Myocyte (in vitro differentiated cells): ENCODE results near the gene CCDC187. TPM values are rescaled to one million over a fixed set of nuclear protein-coding genes. Genes with fewer than 3 reads are reported as not detected.
"Not testable (repeated sequence)": the region's sequence is repeated elsewhere in the genome, so short reads cannot be mapped to it uniquely, and the experiment has no call there.

ENCODE experiments used
- DNase-seq: peaks from one replicate; pipeline ENCODE4 v3.0.0-alpha.2; 2012; ENCODE audit warnings: low read depth
- total RNA-seq: library from RNA; depleted of rRNA; stranded (reverse); fragments of >200 nt; gene quantifications from 2 replicates; pipeline ENCODE4 v1.2.3, GENCODE V29; 2014

The CCDC187 gene
- total RNA-seq, 1 donor from 2014 or later = not detected

DNA sequence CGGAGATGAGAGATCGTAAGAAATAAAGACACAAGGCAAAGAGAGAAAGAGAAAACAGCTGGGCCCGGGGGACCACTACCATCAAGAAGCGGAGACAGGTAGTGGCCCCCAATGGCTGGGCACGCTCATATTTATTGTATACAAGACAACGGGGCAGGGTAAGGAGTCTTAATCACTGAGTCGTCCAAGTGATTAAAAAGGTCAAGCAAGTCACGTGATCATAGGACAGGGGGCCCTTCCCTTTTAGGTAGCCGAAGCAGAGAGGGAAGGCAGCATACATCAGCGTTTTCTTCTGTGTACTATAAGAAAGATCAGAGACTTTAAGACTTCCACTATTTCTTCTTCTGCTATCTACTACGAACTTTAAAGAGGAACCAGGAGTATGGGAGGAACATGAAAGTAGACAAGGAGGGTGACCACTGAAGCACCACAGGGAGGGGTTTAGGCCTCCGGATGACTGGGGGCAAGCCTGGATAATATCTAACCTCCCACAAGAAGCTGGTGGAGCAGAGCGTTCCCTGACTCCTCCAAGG lies 33.7 kb downstream of the CCDC187 start:
- DNase-seq = no peak

DNA sequence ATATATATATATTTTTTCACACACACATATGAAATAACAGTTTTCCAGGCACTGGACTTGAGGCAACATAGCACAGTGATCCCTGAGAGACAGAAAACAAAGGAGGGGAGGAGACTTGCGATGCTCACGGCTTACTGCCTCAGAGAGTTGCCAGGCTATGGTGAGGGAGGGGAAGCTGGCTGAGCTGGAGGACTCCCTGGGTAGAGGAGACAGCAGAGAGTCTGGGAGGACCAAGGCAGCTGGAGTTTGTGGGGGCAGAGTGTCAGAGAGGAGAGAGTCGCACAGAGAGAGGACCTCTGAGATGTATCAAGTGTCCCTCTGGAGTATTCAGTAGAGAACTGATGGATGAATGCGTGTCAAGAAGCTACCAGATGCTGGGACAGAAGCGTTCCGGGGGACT lies 35.2 kb downstream of the CCDC187 start:
- DNase-seq = no peak

DNA sequence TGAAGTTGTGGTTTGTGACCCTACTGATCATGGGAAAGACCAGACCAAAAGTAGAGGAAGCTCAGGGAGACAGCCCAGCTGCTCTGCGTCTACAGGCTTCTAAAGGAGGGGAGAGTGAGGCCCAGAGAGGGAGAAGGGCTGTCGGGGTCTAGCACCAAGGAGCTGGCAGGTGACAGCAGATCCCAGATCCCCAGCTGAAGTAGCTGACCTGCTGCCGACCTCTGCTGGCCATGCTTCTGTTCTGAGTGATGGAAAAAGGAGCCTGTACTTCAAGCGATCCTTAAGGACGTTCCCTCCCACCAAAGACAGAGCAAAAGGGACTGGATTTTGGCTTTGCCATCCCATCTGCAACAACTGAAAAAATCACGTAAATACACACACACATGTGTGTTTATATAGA lies 35.6 kb downstream of the CCDC187 start:
- no peak for DNase-seq

DNA sequence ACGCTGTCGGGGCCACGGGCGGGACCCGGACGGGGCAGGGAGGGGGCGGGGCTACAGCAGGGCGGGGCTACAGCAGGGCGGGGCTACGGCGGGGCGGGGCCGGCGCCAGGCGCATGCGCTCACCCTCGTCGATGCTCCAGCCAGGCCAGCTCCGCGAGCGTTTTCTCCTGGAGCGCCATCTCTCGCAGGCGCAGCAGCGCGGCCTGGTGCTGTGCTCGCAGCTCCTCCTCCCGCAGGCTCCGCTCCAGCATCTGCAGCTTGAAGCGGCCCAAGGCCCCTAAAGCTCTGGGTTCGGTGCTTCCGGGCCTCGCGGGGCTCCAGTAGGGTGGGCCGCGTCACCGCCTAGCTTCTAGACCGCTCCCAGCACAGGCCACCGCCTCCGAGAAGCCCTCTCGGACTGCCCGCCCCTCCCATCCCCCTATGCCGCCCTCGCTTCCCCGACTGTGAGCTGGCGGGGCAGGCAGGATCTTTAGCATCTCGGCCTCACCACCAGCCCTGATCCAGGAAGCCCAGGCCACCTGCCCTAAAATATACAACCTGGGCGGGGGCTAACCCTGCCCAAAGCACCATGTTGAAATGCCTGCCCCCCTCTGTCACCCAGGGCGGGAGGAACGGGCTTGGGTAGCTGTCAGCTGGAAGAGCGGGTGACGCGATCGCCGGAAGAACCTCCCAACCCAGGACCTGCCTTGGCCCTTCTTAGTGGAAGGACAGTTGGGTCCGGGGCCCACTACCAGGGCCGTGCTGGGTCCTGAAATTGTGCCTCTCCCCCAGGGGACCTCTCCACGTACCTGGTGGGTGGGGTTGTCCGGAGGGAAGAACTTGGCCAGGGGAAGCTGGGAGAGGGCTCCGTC lies 36.4 kb downstream of the CCDC187 start:
- peak; percentile 41 for DNase-seq

DNA sequence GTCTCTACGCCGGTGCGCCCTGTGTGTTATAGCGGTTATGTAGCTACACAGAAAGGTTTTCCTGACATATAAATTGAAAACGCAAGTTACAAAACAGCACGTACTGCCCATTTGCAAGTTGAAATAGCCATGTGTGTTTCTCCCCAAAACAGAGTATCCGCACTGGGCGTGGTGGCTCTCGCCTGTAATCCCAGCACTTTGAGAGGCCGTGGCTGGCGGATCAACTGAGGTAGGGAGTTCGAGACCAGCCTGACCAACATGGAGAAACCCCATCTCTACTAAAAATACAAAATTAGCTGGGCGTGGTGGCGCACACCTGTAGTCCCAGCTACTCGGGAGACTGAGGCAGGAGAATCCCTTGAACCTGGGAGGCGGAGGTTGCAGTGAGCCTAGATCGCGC lies 37.3 kb downstream of the CCDC187 start:
- not testable (repeated sequence) for DNase-seq

DNA sequence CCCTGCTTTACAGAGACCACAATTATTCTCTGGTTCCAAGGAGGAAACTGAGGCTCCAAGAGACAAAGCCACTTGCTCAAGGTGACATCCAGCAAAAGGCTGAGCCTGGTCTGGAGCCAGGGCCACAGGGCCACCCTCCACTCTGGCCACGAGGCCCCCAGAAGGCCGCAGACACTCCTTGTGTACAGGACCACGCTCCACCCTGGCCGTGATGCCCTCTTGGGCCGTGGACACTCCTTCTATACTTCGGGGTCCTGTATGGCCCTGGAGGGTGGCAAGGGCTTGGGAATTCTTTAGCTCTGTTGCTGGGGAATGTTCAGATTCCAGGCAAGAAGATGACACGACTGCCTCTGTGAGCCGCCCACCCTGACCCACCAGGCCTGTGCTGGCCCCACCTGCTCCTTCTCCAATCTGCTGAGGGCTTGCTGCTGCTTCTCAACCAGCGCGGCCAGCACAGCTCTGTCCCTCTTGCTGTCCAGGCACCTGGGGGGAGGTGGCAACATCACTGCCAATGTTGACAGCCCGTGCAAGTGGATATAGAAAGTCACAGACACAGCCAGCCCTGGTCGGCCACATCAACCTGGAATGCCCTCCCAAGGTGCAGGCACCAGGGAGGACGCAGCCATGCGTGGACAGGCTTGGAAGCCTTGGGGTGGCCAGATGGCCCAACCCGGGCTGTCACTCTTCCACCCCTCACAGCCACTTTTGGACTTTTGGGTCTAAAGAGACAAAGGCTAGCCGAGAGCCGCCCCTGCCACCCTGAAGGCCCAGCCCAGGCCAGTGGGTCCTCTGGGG lies 38.1 kb downstream of the CCDC187 start:
- DNase-seq = no peak

DNA sequence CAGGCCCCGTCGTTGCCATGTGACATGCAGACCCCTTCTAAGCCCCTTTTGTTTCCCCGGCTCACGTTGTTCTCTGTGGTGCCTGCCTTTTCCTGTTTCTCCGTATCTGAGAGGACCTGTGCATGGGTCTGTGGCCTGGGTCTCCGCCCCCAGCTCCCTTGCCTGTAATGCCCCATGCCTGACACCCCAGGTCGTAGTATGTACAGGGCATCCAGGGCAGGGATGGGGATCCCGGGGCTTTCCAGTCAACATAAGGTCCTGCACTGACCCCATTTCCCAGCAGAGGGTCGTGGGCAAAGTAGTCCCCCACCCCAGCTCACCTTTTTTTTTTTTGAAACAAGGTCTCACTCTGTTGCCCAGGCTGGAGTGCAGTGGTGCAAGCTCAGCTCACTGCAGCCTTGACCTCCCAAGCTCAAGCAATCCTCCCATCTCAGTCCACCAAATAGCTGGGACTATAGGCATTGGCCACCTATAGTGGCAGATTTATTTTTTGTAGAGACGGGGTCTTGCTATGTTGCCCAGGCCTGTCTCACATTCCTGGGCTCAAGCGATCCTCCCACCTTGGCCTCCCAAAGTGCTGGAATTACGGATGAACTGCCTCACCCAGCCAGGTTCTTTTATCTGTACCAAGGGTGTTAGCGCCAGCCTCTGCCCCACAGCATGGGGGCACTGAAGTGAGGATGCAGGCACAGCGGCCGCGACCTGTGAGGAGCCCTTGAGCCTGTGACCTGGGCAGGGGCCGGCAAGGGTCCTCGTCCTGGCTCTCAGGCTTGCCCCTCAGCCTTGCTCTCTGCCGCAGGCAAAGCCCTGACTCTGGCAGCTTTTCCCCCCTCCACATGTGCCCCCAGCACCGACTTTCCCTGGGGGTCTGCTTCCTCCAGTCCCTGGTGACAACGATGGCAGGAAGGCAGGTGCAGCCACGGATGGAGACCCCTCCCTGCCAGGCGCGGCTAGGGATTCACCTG lies 39.2 kb downstream of the CCDC187 start:
- no peak for DNase-seq

DNA sequence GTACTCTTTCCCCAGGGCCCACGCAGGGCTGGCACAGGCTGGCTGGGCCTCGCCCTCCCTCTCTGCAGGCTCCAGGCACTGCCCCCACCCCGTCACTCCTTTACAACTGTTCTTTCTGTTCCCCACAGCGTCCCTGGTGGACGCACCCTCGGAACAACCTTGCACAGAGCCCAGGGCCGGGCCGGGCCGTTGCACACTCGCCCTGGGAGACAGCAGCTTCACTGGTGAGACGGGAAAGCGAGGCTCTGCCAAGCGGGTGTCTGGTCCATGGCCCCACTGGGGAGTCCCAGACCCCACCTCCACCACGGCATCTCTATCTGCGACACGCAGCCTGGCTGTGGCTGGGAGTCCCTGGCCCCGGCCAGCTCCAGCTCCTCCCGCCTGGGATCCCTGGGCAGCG lies 39.9 kb downstream of the CCDC187 start:
- no peak for DNase-seq

DNA sequence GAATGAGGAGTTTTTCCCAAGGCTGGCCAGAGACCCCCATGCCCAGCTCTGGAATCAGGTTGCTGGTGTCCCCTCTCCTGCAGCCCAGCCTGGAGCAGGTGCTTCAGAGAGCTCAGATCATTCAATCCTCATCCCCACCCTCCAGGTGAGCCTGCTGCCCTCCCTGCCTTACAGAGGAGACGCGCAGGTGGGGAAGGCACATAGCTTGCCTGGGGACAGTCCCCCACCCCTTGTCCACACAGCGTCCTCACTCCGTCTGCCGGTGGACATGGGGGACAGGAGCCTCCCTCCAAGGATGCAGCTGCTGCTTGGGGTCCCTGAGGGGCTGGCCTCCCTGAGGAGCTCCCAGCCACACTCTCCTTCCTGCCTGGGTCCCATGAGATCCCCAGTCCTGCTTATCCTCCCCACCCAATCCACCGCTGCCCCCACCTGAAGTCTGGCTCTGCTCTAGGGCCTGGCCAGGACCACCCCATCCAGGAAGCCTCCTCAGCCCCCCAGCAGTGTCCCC lies 41.2 kb downstream of the CCDC187 start:
- no peak for DNase-seq

DNA sequence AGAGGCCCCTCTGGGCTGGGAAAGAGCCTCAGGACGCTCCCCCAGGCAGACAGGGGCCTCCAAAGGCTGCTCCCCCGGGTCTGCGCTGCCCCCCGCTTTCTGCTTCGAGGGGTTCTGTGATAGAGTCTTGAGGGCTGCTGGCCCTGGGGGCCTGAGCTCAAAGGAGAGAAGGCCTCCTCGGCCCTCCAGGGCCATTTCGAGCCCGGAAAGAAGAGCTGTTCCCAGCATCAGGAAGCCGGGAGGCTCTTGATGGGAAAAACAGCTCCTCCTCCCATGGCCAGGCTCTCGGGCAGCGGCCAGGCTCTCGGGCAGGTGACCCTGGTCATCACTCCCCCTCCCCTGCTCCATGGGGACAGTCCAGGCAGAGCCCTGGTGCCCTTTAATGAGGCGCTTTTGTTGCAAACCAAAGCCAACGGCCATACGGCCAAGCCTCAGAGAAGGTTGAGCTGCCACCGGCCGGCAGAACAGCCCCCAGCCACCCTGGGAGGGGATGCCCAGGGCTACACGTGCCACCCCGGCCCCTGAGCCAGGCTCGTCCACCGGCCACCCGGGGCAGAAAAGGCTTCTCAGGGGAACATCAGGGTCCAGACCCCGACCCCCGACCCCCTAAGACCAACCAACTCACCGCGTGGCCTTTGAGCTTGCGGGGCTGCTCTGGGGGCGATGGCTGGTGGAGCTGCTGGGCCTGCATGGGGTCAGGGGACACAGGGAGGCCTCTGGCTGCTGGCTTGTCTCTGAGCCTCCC lies 42.0 kb downstream of the CCDC187 start:
- no peak for DNase-seq

DNA sequence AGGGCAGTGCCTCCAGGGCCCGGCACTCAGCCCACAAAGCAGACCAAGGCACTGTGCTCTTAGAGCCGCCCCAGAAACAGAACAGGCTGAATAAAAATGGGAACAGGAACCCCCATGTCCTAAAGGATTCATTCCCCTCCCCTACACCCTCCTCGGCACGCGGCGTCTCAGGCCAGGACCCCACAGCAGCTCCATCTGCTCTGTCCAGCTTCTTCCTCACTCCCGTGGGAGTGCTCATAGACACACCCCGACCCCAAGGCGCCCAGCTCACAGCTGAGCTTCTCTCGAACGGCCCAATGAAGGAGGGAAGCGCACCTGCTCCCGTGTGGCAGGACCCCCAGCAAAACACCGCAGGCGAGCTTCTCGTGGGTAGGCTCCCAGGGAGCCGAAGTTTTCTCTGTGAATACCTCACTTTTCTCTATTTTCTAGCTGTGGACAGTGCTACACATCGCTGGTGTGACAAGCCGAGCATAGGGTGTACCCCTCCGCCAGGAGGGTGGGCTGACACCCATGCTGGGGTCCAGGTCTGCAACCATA lies 42.9 kb downstream of the CCDC187 start:
- no peak for DNase-seq

DNA sequence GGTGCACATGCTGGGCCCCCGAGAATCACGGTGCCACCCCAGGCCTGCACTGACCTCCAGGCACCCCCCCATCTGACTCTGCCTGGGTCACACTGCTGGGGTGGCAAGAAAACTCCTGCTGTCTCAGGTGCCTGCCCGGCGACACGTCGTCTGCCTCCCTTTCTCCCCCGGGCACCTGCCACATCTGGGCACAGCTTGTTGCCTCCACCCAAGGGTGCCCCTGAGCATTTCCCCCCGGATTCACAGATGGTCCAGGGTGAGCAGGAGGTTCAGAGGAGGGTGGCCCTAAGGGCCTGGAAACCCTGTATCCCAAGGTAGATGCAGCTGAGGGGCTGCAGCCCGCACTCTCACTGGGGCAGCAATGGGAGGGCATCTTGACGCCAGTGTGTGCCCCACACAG lies 43.4 kb downstream of the CCDC187 start:
- no peak for DNase-seq

DNA sequence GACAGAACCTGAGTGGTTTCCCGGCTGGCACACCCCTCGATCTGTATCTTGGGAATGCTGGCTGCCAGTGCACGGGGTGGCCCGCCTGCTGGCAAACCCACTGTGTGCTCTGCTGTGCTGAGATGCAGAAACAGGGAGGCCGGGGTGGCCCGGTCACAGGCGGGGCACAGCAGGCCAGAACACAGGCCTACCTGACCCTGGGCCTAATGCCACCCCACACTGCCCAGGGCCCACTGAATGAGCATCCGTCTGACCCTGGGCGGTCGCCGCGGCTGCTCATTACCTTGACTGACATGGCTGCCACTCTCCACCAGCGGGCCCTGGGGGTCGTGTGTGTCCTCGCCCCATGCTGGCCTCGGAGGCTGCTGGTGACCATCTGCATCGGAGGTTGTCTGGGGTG lies 44.1 kb downstream of the CCDC187 start:
- DNase-seq = no peak

DNA sequence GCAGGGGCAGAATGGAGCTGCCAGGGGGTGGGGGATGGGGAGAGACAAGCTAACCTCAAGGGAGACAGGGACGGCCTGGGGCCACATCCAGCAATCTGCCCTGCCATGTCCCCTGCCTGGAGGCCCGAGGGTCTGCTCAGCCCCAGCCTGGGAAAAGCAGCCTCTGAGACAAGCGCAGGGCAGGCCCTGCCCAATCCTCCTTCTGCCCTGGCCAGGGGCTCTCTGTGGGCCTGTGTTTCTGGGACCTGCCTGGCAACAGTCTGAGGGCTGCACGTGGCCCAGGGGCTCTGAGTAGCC lies 44.4 kb downstream of the CCDC187 start:
- no peak for DNase-seq

DNA sequence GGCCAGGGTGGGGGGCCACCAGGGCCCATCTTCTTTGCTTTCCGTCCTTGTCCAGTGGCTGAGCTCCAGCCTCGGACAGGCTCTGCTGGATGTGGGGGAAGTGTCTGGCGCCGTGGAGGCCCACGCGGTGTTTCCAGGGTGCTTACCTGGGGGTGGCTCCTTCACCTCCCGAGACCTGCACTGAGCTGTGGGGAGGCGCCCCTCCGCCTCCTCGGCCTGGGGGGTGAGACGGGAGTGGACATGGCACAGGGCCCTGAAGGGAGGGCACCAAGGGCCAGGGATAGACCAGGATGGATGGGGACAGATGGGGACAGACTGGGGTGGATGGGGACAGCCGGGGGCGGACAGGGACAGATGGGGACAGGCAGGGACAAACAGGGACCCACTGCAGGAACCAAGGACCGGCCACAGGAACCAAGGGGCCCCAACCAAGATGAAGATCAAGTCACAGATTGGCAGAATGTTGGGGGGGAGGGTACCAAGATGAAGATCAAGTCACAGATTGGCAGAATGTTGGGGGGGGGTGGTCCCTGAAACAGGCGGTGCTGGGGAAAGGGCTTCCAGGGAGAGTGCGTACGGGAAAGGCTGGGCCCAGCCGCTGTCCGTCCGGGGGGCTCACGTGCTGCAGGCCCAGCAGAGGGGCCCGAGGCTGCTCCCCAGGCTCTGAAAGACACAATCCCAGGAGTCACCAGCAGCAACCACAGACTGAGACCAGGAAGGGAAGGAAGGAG lies 44.9 kb downstream of the CCDC187 start:
- no peak for DNase-seq

DNA sequence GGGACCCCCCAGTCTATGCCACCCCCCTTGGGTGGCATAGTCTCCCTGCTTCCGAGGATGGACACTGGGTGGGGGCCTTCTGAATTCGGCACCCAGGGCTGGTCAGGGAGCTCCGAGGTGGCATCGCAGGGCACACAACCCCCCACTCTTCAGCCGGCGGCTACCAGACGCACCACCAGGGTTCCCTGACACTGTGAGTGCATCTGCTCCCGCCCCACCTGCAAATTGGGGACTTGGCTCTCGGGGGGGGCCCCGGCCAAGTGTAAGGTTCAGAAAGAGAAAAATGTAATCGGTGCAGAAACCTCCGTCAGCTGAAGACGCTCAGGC lies 45.6 kb downstream of the CCDC187 start:
- no peak for DNase-seq

DNA sequence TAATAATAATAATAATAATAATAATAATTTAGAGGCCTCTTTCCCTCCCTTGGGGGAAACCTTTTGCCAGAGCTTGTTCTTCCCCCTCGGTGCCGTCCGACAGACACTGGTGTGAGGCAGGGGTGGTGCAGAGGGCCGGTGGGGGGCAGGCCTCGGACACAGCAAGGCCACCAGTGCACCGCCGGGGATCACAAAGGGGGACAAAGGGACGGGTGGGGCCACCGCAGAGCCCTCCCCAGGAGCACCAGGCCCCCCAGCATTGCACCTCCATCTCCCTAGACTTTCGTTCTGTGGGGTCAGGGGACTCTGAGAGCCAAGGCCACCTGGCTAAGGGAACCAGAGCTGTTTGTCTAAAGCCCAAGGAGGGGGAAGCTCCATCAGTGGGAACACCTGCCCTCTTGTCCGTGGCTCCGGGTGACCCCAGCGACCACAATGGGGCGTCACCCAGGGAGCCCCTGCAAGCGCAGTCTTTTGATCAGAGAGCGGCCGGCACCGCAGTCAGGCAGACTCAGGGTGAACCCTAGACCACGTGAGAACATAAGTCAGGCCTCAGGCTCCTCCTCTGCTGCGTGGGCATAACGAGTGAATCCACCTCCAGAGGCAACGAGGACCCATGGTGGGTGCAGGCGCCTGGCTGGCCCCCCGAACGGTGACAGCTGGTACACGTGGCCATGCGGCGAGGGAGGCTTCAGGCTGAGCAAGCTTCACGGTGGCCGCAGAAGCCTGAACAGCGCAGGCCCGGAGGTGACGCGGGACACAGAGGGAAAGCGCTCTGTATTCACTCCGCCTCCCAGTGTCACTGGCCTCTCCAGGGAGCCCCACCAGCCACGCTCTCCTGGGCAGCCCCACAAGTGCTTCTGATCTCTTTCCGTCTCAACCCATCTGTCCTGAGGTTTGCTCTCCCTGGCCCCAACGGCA lies 46.3 kb downstream of the CCDC187 start:
- no peak for DNase-seq
